ENCODE results near the gene LPP. TPM values are rescaled to one million over a fixed set of nuclear protein-coding genes. Genes with fewer than 3 reads are reported as not detected.

The LPP gene
- total and polyA plus RNA-seq, 2 of the 13 experiments (the other 11 are each of a cell fraction or from before 2014, with no cell fraction given): 19.2 to 29.9 TPM

GRCh38 chr3:188187053-188187452 is 33.1 kb downstream of the LPP start (continued):
- TF ChIP-seq KAT8 (CRISPR knock-in tag; IDR thresholded peaks at IDR 0.05): 0 out of 2 replicates have a peak, but pooled peaks have one; percentile 15
- no peak for TF ChIP-seq SOX13 (IDR thresholded peaks at IDR 0.05)
- peak in 1 of 2 experiments; percentile 47; a peak in 1 of 4 replicates for TF ChIP-seq SOX13 (CRISPR knock-in tag; conservative IDR thresholded peaks at IDR 0.05 in 1 of 2, IDR thresholded peaks at IDR 0.05 in 1 of 2)
- no peak for TF ChIP-seq FOXP1 (IDR thresholded peaks at IDR 0.05)
- peak; percentile 41; the same call in 1 of the 2 replicates for TF ChIP-seq FOXP1 (CRISPR knock-in tag; IDR thresholded peaks at IDR 0.05)
- peak; percentile 82 for TF ChIP-seq CEBPG (CRISPR knock-in tag; IDR thresholded peaks at IDR 0.05)
- 0 out of 2 replicates have a peak, but pooled peaks have one; percentile 27 for TF ChIP-seq HDAC2 (CRISPR knock-in tag; IDR thresholded peaks at IDR 0.05)
- peak; percentile 23; the same call in 1 of the 2 replicates for TF ChIP-seq RCOR2 (CRISPR knock-in tag; IDR thresholded peaks at IDR 0.05)
- TF ChIP-seq GATAD2A (CRISPR knock-in tag; IDR thresholded peaks at IDR 0.05): peak; percentile 92
- peak; percentile 92 for TF ChIP-seq FOXA3 (CRISPR knock-in tag; IDR thresholded peaks at IDR 0.05)
- no peak for TF ChIP-seq MEF2D (CRISPR knock-in tag; IDR thresholded peaks at IDR 0.05)
- TF ChIP-seq FOXP4 (CRISPR knock-in tag; IDR thresholded peaks at IDR 0.05): 0 out of 2 replicates have a peak, but pooled peaks have one; percentile 24
- peak; percentile 47; the same call in 1 of the 2 replicates for TF ChIP-seq SAP130 (CRISPR knock-in tag; IDR thresholded peaks at IDR 0.05; ENCODE audit: low read depth)
- TF ChIP-seq YEATS4 (CRISPR knock-in tag; IDR thresholded peaks at IDR 0.05; ENCODE audit: borderline replicate concordance): no peak
- 0 out of 2 replicates have a peak, but pooled peaks have one; percentile 14 for TF ChIP-seq ATF1 (CRISPR knock-in tag; IDR thresholded peaks at IDR 0.05)
- TF ChIP-seq ZNF510 (CRISPR knock-in tag; IDR thresholded peaks at IDR 0.05; ENCODE audit: low read depth): no peak
- TF ChIP-seq NR2F2 (IDR thresholded peaks at IDR 0.05; ENCODE audit: borderline replicate concordance, low read depth): peak; percentile 24; the same call in 1 of the 2 replicates
- peak; percentile 92 for TF ChIP-seq TFE3 (CRISPR knock-in tag; IDR thresholded peaks at IDR 0.05)
- no peak for TF ChIP-seq ZNF572 (CRISPR knock-in tag; IDR thresholded peaks at IDR 0.05)
- no peak for TF ChIP-seq TCF7L2 (IDR thresholded peaks at IDR 0.05; ENCODE audit: low read depth, low read length)
- no peak for TF ChIP-seq ARNT (IDR thresholded peaks at IDR 0.05)
- TF ChIP-seq CHCHD3 (CRISPR knock-in tag; IDR thresholded peaks at IDR 0.05): no peak
- TF ChIP-seq THRA (CRISPR knock-in tag; IDR thresholded peaks at IDR 0.05; ENCODE audit: borderline replicate concordance): peak; percentile 37; the same call in 1 of the 2 replicates
- peak in 1 of 2 experiments; percentile 73; a peak in 1 of 4 replicates for TF ChIP-seq EP300 (IDR thresholded peaks at IDR 0.05; ENCODE audit: low read depth in 2 of 2, low read length in 2 of 2)
- TF ChIP-seq EP300 (CRISPR knock-in tag; IDR thresholded peaks at IDR 0.05; ENCODE audit: borderline replicate concordance): no peak
- TF ChIP-seq ATF3 (CRISPR knock-in tag; IDR thresholded peaks at IDR 0.05): no peak
- no peak for TF ChIP-seq ELK4 (CRISPR knock-in tag; IDR thresholded peaks at IDR 0.05; ENCODE audit: borderline replicate concordance)
- peak in 1 of 2 experiments; percentile 60; a peak in 1 of 4 replicates for TF ChIP-seq KLF16 (CRISPR knock-in tag; IDR thresholded peaks at IDR 0.05)
